Effector memory CD4-positive, alpha-beta T cell (primary cell): ENCODE results near the gene HOATZ.

ENCODE experiments used
- DNase-seq, 3 donors: peaks; one replicate each; pipeline ENCODE4 v3.0.0-alpha.2; 2020
- H3K27ac ChIP-seq: 2 replicates; pipeline ENCODE4 v1.7.0; 2013; ENCODE audit warnings: mild to moderate bottlenecking, low read length, moderate library complexity; ENCODE audit not compliant: insufficient read depth, poor library complexity, severe bottlenecking
- H3K27me3 ChIP-seq: replicated peaks from 2 replicates; pipeline ENCODE4 v1.7.0; 2013; ENCODE audit warnings: mild to moderate bottlenecking, low read length; ENCODE audit not compliant: insufficient read depth, control insufficient read depth, poor library complexity, severe bottlenecking
- H3K36me3 ChIP-seq: 2 replicates; pipeline ENCODE4 v1.7.0; 2013; ENCODE audit warnings: mild to moderate bottlenecking, low read length, moderate library complexity; ENCODE audit not compliant: control insufficient read depth, insufficient read depth
- H3K4me1 ChIP-seq: 2 replicates; pipeline ENCODE4 v1.7.0; 2013; ENCODE audit warnings: low read length, mild to moderate bottlenecking; ENCODE audit not compliant: control insufficient read depth, insufficient read depth, poor library complexity, severe bottlenecking
- H3K4me3 ChIP-seq: 2 replicates; pipeline ENCODE4 v1.7.0; 2013; ENCODE audit warnings: low read length, low read depth, mild to moderate bottlenecking; ENCODE audit not compliant: insufficient read depth, poor library complexity, severe bottlenecking
- H3K9me3 ChIP-seq: 2 replicates; pipeline ENCODE4 v1.7.0; 2013; ENCODE audit warnings: mild to moderate bottlenecking, low read length, moderate library complexity; ENCODE audit not compliant: control insufficient read depth

HOATZ gene

DNA sequence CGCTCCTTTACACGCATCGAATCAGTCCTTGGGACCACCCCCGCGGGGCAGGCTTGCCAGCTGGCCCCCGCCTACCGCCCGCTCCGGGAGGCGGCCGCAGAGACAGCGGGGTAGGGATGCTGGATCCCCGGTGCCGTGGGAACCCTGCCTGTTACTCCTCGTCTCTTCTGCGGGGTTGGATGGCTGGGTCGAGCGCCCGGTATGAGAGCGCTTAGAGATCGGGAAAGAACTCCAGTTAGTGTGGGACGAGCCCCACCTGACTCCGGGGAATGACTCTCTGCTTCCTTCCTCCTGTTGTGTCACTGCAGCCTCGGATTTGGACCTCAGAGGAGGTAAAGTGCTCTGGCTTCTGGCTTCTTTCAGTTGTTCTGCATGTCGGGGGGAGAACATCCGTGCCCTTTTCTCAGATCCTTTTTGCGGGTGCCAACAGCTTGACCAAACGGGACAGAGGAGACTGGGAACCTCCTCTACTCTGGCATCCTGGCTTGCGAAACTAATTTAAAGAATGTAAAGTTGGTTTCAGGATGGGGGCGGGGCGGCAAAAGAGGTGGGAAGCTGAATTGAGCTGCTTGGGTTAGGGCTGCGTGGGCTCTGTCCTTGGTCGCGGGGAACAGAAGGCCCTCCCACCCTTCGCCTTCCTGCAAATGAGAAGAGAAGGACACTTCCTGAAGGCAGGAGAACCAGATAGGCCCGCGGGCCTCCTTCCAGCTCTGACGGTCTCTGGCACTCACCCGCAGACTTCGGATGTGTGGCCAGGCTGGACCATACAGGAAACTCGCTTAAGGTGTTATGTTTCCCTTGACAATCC, 26.9 kb downstream of the HOATZ start:
- Histone ChIP-seq H3K27me3 (peaks cover 12% of the 10 kb centered on the region), H3K4me1 (peaks cover 15% of the 10 kb centered on the region)
- no peak for DNase-seq

DNA sequence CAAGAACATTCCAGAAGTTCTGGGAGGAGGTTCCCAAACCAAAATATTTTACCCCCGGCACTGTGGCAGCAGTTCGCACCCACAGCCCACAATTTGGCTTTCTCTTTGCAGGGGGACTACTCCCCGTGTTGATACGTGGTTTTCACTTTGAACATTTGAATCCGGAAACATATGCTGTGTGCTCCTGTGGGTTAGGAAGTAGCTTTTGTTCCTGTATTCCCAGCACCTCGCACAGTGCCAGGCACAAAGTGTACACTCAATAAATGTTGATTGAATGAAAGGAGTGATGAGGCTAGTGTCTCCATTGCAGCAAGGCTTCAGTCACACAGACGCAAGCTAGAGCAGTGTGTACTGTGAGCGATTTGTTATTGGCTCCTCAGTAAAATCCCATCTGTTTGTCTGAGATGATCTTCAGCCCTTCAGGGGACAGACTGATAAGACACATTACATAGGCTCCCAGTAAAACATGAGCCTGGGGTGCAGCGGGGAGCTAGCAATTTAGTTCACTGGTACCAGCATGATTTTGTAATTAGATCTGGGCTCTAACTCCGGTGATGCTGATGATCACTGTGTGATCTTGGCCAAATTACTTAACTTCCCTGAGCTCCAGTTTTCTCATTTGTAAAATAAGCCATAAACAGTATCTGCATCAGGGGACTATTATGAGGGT, 28.2 kb downstream of the HOATZ start:
- Histone ChIP-seq H3K27me3 (peaks cover 12% of the 10 kb centered on the region), H3K9me3 (no peaks in the 10 kb centered on the region), H3K27ac (no peak overlapping the region), H3K4me3 (no peak overlapping the region), H3K36me3 (no peaks in the 10 kb centered on the region), H3K4me1 (peaks cover 15% of the 10 kb centered on the region)
- DNase-seq = no peak

More for the DNA sequence above, 26.9 kb downstream of the HOATZ start:
- no peaks in the 10 kb centered on the region for H3K36me3 ChIP-seq
- H3K4me3 ChIP-seq = peak overlapping the region; percentile 23
- no peak overlapping the region for H3K27ac ChIP-seq
- H3K9me3 ChIP-seq = no peaks in the 10 kb centered on the region

DNA sequence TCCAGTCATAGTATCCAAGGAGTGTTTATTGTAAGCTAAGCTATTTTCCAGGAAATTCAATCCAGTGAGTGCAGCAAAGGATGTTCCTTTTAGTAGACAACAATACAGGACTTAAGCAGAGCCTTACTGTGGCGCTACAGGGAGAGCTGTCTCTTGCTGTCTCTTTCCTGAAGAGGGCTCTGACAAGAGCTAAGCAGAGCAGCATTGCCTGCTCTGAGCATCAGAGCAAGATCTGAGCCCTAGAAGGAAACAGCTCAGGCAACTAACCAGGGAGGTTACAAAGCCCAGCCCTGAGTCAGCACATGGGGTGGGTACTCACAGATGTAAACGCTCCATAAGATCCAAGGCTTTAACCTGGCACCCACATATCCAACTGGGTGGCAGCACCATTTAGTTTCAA, 33.9 kb downstream of the HOATZ start:
- Histone ChIP-seq H3K9me3 (no peaks in the 10 kb centered on the region), H3K36me3 (no peaks in the 10 kb centered on the region), H3K4me3 (no peak overlapping the region), H3K27ac (no peak overlapping the region), H3K4me1 (no peaks in the 10 kb centered on the region), H3K27me3 (no peaks in the 10 kb centered on the region)
- DNase-seq = no peak

DNA sequence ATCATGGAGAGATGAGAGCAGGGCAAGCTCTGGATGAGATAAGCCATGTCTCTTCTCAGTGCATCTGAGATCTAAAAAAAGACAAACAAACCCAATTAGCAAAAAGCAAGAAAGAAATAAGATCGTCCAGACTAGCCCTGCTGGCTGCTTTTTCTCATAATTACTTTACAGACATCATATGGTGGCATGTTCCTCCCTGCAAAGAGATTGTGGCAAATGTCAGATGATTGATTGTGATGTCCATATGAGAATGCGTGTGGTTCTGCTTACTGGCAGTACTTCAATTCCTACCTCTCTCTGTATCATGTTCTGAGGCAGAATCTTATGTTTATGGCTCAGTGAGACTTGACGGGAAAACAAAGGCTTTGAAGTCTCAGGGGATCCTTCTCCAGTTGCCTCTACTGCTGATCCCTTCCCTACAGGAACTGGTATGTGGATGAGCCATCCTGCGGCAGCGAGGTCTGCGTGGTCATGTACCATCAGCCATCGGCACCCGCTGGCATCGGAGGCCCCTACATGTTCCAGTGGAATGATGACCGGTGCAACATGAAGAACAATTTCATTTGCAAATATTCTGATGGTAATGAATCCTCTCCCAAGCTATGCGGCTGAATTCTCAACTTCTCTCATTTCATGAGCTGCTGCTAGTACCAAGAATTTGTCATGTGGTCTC, 34.8 kb downstream of the HOATZ start:
- Histone ChIP-seq H3K27me3 (no peaks in the 10 kb centered on the region), H3K36me3 (no peaks in the 10 kb centered on the region), H3K4me3 (no peak overlapping the region), H3K9me3 (no peaks in the 10 kb centered on the region), H3K4me1 (no peaks in the 10 kb centered on the region), H3K27ac (no peak overlapping the region)
- DNase-seq = no peak

DNA sequence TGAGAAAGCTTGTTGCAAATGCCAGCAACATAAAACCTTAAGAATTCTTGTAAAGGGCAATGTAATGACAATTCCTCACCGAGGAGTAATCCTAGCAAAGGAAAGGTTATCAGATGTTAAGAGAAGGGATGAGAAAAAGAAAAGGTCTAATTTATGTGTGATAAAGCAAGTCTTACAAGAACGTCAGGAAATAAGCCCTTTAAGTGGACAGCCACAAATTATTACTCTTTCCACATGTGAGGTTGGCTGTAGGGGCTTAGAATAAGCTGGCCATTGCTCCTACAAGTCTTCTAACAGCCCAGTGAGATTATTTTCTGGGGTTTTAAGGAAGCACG, 35.3 kb downstream of the HOATZ start:
- Histone ChIP-seq H3K27me3 (no peaks in the 10 kb centered on the region), H3K4me3 (no peak overlapping the region), H3K27ac (no peak overlapping the region), H3K36me3 (no peaks in the 10 kb centered on the region), H3K9me3 (no peaks in the 10 kb centered on the region), H3K4me1 (no peaks in the 10 kb centered on the region)
- no peak for DNase-seq

DNA sequence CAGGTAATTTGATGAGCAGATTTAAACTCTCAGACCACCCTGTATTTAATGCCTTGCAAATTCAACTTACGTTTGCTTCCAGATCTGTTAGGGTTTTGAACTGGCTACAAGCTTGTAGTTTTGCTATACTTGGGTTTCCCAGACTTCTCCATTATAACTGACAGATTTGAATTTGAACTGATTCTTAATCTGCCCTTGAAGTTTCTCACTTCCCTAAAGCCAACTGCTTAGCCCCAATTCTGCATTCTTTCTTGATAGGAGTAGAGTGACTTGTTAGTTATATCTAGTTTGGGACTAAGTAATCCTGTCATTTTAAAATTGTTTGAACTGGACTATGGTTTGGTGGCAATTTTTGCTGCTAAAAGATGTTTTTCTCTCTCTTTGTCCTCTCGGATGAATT, 35.7 kb downstream of the HOATZ start:
- Histone ChIP-seq H3K4me1 (no peaks in the 10 kb centered on the region), H3K27me3 (no peaks in the 10 kb centered on the region), H3K27ac (no peak overlapping the region), H3K36me3 (no peaks in the 10 kb centered on the region), H3K4me3 (no peak overlapping the region), H3K9me3 (no peaks in the 10 kb centered on the region)
- DNase-seq = no peak

DNA sequence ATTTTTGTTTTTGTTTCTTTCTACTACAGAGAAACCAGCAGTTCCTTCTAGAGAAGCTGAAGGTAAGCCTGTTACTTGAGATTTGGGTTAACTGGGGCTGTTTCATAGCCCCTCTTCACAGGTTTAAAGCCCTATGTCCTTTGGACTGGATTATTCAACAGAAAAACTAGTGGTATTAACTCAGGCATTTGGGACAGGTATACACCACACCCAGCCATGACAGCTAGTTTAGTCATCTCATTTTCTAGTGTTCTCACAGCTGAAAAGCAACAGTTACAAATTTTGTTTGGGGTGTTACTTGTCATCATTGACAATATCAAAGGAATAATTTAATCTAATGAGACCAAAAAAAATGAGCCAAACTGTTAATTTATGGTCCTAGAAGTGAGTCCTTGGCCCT, 40.0 kb downstream of the HOATZ start:
- H3K27me3 ChIP-seq = no peaks in the 10 kb centered on the region
- H3K27ac ChIP-seq = no peak overlapping the region
- H3K4me1 ChIP-seq = no peaks in the 10 kb centered on the region
- no peaks in the 10 kb centered on the region for H3K9me3 ChIP-seq
- no peak overlapping the region for H3K4me3 ChIP-seq
- DNase-seq = no peak
- H3K36me3 ChIP-seq = no peaks in the 10 kb centered on the region

DNA sequence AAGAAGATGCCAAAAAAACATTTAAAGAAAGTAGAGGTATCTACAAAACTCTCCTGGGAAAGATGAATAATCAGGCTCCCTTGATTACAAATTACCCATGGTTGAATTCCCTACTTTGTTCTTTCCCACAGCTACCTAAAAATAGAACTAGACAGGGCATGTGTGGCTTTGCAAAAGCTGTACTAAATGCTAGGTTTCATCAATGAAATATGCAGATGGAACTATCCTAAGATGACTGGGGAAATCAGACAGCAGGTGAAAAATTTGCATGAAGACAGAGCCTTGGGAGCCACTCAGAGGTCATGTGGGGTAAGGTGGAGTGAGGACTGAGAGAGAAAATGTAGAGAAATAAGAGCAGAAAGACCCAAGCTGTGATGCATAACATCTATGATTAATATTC, 40.7 kb downstream of the HOATZ start:
- no peaks in the 10 kb centered on the region for H3K36me3 ChIP-seq
- H3K4me3 ChIP-seq = no peak overlapping the region
- H3K27ac ChIP-seq = no peak overlapping the region
- no peak for DNase-seq
- no peaks in the 10 kb centered on the region for H3K27me3 ChIP-seq
- H3K4me1 ChIP-seq = no peaks in the 10 kb centered on the region
- H3K9me3 ChIP-seq = no peaks in the 10 kb centered on the region

DNA sequence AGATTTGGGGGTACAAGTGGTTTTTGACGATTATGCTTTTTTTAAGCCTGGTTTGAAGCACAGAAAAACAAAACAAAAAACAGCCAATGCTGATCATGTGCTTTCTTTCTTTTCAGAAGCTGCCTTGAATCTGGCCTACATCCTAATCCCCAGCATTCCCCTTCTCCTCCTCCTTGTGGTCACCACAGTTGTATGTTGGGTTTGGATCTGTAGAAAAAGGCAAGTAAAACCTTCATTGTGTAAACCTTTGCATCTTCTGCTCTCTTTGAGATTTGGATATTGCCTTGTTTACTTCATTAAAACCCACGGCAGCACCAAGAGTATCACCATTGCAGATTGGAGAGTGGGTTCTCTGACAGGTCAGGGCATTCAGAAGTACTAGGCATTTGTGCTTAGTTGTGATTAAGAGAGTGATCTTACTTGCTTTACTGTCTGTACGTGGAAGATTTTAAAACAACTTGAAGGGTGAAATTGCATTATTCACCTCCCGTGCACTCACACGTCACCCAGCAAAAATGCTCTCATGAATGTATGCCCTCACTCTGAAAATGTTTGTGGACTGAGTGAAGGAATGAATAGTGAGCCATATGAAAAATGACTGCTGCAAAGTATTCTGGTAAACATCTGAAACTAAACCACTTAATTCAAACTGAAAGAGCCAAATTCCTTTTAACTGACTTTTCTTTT, 43.0 kb downstream of the HOATZ start:
- no peak for DNase-seq
- H3K27me3 ChIP-seq = no peaks in the 10 kb centered on the region
- no peaks in the 10 kb centered on the region for H3K9me3 ChIP-seq
- no peak overlapping the region for H3K27ac ChIP-seq
- H3K4me3 ChIP-seq = no peak overlapping the region
- H3K36me3 ChIP-seq = no peaks in the 10 kb centered on the region
- H3K4me1 ChIP-seq = no peaks in the 10 kb centered on the region
